GM13977 (cell line): Measurements from ENCODE around the gene C12orf75.

Source experiments
- DNase-seq: peaks from one replicate; pipeline ENCODE4 v3.0.0; 2012; ENCODE audit warnings: low spot score
- CTCF ChIP-seq: IDR thresholded peaks from 2 replicates; pipeline ENCODE4 v1.5.1; 2012; ENCODE audit warnings: mild to moderate bottlenecking, control low read depth; ENCODE audit not compliant: insufficient read depth; ENCODE audit errors: extremely low read depth, missing control alignments
- in situ Hi-C: fragments of 300-500 bp; cut with MboI; formaldehyde crosslinking; loops from one replicate; pipeline ENCODE4 v1.12.0; 2022; ENCODE audit warnings: low sequenced_read_pairs, low pct_unique_long_range_greater_than_20kb, mixed read lengths, inconsistent platforms; ENCODE audit not compliant: unreplicated experiment

Gene C12orf75

GRCh38 chr12:105357162-105357691 is 26.7 kb downstream of the C12orf75 start:
- no peak for TF ChIP-seq CTCF
- DNase-seq = peak; percentile 35
- in situ Hi-C loops = no loop called here

GRCh38 chr12:105358789-105359188 is 28.3 kb downstream of the C12orf75 start:
- no peak for TF ChIP-seq CTCF
- in situ Hi-C loops = no loop called here
- DNase-seq = no peak

GRCh38 chr12:105359856-105360255 is 29.4 kb downstream of the C12orf75 start:
- TF ChIP-seq CTCF = no peak
- in situ Hi-C loops = no loop called here
- DNase-seq = no peak

- no peak for TF ChIP-seq CTCF
- in situ Hi-C loops = no loop called here
- no peak for DNase-seq
Measured at GRCh38 chr12:105363890-105364289, 33.4 kb downstream of the C12orf75 start.

- DNase-seq = no peak
- TF ChIP-seq CTCF = no peak
- in situ Hi-C loops = no loop called here
Measured at GRCh38 chr12:105365231-105365630, 34.7 kb downstream of the C12orf75 start.

- no peak for TF ChIP-seq CTCF
- no peak for DNase-seq
- in situ Hi-C loops = no loop called here
Measured at GRCh38 chr12:105368047-105368646, 37.7 kb downstream of the C12orf75 start.
